PC-9 (cell line): ENCODE measurements around the gene PIAS2.
"Not testable (repeated sequence)": the region's sequence is repeated elsewhere in the genome, so short reads cannot be mapped to it uniquely, and the experiment has no call there.

ENCODE experiments used
- EZH2 ChIP-seq: fragments of 200-600 bp; sonication (generic); IDR thresholded peaks from 2 replicates; pipeline ENCODE4 v1.8.0; 2017; ENCODE audit warnings: antibody characterized with exemption, low read depth
- TF ChIP-seq, protein P1 (sequence below): fragments of 200-600 bp; sonication (generic); conservative IDR thresholded peaks from 2 replicates; pipeline ENCODE4 v1.6.1; 2017; ENCODE audit warnings: mixed run types, antibody characterized with exemption, mild to moderate bottlenecking, moderate library complexity

DNA sequence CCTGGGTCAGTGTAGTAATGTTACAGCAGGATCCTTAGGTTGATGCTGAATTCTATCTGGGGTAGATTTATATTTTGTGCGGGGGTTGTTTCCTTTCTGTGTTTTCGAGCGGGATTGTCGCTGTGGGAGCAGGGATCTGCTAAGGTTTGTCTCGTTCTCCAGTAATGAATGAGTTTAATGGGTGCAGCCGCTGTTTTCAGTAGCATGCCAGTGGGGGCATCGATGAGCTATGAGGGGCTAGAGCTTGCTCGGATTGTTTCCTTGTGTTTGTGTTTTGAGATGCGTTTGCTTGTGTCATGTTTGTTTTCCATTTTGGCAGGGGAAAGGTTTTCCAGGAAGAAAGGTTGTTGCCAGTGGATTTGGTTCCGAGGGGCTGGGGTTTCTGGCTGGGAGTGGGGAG is 49.0 kb upstream of the PIAS2 start:
- TF ChIP-seq, protein P1, sequence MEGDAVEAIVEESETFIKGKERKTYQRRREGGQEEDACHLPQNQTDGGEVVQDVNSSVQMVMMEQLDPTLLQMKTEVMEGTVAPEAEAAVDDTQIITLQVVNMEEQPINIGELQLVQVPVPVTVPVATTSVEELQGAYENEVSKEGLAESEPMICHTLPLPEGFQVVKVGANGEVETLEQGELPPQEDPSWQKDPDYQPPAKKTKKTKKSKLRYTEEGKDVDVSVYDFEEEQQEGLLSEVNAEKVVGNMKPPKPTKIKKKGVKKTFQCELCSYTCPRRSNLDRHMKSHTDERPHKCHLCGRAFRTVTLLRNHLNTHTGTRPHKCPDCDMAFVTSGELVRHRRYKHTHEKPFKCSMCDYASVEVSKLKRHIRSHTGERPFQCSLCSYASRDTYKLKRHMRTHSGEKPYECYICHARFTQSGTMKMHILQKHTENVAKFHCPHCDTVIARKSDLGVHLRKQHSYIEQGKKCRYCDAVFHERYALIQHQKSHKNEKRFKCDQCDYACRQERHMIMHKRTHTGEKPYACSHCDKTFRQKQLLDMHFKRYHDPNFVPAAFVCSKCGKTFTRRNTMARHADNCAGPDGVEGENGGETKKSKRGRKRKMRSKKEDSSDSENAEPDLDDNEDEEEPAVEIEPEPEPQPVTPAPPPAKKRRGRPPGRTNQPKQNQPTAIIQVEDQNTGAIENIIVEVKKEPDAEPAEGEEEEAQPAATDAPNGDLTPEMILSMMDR = not testable (repeated sequence)
- not testable (repeated sequence) for TF ChIP-seq EZH2
